IPS-NIHi11 (cell line): ENCODE results near the gene FOXA2.

Source experiments
- DNase-seq: peaks from one replicate; pipeline ENCODE4 v3.0.0; 2012; ENCODE audit warnings: mixed read lengths, low spot score

Gene FOXA2

DNA sequence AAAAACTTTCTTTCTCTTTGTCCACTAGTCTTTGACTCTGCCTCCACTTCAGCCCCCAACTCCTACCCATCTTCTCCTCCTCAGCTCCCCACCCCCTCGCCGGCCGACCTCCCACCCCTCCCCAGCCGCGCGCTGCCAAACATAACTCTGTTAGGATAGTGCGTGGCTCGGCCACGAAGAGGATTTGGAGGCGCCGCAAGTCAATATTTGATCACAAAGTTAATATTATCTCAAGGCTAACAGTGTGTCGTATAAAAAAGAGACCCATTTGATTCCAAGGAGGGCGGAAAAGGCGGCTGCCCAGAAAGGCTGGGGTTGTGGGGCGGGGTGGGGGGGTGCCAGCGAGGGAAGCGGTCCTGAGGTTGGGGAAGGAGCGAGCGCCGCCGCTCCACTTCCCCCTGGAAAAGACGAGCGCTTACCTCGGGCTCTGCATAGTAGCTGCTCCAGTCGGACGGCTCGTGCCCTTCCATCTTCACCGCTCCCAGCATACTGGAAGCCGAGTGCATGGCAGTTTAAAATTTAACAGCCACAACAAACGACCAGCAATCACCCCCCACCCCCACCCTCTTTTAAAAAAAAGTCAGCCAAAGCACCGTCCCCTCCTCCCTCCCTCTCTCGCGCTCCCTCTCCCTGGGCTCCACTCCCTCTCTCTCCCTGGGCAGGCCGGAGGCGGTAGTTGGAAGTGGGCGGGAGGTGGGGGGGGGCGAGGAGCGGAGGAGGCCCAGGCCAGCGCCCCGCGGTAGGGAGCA, 425 bp downstream of the FOXA2 start:
- DNase-seq = no peak

DNA sequence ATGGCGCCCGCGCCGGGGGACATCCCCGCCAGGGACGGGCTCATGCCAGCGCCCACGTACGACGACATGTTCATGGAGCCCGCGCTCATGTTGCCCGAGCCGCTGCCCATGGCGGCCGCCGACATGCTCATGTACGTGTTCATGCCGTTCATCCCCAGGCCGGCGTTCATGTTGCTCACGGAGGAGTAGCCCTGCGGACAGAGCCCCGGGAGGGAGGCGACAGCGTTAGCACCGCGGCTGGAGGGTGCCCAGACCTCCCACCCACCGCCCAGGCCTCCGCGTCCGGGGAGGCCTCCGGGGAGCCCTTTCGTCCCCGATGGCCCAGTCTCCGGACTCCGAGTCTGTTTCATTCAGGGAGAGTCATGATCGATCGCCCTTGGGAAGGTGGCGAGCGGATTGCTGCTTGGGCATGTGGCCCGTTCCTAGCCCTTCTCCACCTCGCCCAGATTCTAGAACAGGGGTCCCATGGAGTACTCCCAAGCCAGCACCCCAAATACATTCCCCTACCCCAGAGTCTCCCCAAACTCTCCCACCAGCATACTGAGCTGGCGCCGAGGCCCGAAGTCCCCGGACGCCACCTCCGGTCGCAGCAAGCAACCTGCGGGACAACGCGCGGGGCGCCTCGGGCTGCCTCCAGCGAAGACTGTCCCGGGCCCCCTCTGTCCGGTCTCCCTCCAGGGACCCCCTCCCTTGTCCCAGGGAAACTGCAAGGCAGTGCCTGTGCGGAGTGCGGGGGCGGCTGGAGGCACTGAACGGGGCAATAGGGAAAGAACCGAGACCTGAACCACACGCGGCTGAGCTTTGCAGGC, 1.2 kb downstream of the FOXA2 start:
- no peak for DNase-seq

DNA sequence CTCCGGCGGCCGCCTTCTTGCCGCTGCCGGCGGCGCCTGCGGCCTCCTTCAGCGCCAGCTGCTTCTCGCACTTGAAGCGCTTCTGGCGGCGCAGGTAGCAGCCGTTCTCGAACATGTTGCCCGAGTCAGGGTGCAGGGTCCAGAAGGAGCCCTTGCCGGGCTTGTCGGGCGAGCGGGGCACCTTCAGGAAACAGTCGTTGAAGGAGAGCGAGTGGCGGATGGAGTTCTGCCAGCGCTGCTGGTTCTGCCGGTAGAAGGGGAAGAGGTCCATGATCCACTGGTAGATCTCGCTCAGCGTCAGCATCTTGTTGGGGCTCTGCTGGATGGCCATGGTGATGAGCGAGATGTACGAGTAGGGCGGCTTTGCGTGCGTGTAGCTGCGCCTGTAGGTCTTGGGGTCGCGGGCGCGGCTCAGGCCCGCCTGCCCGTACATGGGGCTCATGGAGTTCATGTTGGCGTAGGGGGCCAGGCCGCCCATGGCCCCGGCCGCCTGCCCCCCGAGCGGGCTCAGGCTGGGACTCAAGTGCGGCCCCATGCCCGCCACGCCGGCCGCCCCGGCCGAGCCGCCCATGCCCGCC, 1.9 kb downstream of the FOXA2 start:
- DNase-seq = no peak

DNA sequence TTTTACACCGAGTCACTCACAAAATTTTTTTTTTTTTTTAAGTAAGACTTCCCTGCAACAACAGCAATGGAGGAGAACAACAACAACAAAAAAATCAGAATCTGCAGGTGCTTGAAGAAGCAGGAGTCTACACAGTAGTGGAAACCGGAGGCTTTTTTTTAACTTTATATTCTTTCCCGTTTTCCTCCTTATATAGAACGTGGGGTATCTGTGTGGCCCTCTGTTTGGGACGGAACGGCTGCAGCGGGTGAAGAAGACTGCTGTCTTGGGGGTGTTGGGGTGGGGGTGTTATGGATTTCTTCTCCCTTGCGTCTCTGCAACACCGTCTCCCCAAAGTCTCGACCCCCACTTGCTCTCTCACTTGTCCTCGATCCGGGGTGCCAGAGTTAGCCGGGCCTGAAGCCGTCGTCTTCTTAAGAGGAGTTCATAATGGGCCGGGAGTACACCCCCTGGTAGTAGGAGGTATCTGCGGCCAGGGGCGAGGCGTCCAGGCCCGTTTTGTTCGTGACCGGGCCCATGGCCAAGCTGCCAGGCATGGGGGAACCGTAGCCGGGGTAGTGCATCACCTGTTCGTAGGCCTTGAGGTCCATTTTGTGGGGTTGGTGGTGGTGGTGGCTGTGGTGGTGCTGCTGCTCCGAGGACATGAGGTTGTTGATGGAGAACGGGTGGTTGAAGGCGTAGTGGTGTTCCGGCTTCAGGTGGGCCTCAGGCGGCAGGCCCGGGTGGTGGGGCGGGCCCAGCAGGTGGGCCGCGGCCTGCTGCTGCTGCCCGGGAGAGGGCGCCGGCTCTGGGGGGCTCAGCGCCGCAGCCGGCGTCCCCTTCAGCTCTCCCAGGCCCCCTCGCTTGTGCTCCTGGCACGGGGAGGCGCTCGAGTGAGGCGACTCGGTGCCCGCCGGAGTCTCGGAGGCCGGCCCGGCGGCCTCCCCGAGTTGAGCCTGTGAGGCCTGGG, 2.7 kb downstream of the FOXA2 start:
- DNase-seq = no peak

GRCh38 chr20:22579711-22580697, 4.4 kb downstream of the FOXA2 start:
- no peak for DNase-seq

- DNase-seq = no peak
Observed at GRCh38 chr20:22579119-22579427, 5.3 kb downstream of the FOXA2 start.

DNA sequence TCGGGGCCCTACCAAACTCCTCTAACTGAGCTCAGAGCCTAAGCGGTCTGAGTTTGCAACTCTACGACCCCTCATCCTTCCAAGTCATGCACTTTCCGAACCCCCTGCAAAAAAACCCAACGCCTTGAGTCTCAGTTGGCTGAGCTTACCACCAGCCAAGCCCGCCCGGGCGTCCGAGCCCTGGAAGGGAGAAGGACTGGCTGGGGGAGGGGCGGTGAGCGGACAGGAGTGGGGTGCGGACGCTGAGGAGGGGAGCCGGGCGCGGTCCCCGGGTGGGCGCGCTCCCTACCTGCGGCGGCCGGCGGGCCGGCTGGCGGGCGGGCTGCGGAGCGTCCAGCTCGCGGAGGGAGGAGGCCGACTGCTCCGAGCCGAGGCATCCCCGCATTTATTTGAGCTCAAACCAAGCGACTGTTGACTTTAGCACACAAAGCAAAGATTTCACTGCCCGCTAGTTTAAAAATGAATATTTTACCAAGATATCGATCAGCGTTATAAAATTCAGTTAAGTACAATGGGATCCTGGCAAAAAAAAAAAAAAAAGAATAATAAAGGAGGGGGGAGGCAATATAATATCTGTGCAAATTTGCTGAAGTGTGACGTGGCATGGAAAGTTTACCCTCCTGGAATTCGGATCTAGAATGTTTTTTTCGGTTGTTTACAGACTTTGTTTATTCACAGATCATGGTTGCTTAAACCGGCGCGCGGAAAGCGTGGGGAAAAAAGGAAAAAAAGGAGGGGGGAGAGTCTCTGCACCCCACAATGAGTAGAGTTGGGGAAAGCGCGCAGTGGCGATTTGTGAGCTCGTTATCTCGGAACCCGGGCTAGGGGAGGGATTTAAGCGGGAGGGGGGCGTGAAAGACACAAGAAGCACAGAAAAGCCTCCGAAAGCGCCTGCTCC, 5.9 kb downstream of the FOXA2 start:
- no peak for DNase-seq

DNA sequence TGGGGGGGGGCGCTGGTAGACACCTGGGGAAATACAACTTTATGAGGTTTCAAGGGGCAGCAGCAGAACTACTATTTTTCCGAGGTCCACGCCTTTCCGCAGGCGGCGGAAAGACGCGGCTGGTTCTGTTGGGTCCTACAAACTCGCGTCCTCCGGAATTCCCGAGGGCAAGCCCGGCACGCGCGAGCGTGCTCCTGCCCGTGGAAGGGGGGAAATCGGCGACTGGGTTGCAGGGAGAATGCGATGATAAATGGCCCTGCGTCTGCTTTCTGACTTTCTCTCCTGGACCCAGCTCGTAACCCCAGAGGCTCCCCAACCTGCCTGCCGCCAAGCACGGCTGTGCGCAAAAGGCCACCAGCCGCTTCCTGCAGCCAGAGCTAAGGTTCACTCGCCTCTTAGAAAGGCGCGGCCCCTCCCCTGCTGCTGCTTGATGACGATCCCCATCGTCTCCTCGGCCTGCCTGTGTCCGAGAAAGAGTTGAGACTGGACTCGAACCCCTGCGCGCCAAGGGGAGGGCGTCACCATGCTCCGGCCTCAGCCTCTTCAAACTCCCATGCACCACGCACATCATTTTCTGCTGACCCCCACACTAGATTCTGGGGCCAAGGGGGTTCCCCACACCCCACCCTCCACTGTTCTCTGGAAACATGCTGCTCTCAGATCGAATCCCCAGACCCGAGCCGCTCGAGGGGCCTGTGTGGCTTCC, 6.7 kb downstream of the FOXA2 start:
- DNase-seq = no peak

- DNase-seq = no peak
Observed at GRCh38 chr20:22576733-22577514, 7.4 kb downstream of the FOXA2 start.

DNA sequence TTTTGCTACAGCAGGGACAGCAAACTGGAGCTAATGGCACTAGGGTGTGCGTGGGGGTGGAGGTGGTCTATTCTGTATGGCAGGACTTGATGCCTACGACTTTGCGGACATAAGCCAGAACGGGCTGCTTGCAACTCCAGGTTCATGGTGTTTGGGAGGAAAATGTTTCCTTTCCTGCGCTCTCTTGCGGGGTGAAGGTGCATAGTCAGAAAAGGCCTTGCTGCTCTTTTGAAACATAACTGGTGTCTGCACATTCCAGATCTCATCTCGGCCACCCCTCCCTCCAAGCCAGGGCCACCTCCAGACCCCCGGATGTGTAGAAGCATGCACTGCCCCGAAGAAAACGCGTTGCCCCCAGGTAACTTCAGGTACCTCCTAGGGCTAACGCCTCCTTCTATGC, 8.1 kb downstream of the FOXA2 start:
- DNase-seq = no peak

- no peak for DNase-seq
Observed at GRCh38 chr20:22575737-22576136, 8.6 kb downstream of the FOXA2 start.

GRCh38 chr20:22575087-22575721, 9.2 kb downstream of the FOXA2 start:
- no peak for DNase-seq

GRCh38 chr20:22574545-22575086, 9.8 kb downstream of the FOXA2 start:
- DNase-seq = no peak

- DNase-seq = no peak
Observed at GRCh38 chr20:22572491-22572890, 11.9 kb downstream of the FOXA2 start.

- no peak for DNase-seq
Observed at GRCh38 chr20:22572023-22572422, 12.3 kb downstream of the FOXA2 start.

GRCh38 chr20:22569353-22569752, 15.0 kb downstream of the FOXA2 start:
- no peak for DNase-seq

GRCh38 chr20:22568872-22569344, 15.5 kb downstream of the FOXA2 start:
- DNase-seq = no peak
